Inflammatory macrophage treated with lipopolysaccharide for 1 hour (primary cell): Measurements from ENCODE around the gene CDKN3.
"Not testable (repeated sequence)": the region's sequence is repeated elsewhere in the genome, so short reads cannot be mapped to it uniquely, and the experiment has no call there.

Source experiments
- DNase-seq, 2 donors: peaks; one replicate each; pipeline ENCODE4 v3.0.0-alpha.2; 2020 to 2022

Gene CDKN3

DNA sequence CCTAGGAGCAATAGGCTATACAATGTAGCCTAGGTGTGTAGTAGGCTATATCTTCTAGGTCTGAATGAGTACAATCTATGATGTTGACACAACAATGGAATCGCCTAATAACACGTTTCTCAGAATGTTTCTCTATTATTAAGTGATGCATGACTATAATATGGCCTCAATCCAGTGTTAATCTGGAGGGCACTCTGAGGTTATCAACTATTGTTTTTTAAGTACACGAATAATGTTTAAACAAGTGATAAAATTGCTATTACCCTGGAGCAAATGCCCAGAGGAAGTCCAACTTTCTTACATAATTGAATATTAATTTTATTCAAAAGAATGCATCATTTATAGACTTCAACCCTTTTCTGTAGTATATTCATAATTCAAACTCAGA, 60.8 kb downstream of the CDKN3 start:
- no peak for DNase-seq

DNA sequence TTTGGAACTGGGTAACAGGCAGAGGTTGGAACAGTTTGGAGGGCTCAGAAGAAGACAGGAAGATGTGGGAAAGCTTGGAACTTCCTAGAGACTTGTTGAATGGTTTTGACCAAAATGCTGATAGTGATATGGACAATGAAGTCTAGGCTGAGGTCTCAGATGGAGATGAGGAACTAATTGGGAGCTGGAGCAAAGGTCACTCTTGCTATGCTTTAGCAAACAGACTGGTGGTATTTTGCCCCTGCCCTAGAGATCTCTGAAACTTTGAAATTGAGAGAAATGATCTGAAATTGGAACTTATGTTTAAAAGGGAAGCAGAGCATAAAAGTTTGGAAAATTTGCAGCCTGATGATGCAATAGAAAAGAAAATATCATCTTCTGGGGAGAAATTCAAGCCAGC, 61.7 kb downstream of the CDKN3 start:
- not testable (repeated sequence) for DNase-seq

DNA sequence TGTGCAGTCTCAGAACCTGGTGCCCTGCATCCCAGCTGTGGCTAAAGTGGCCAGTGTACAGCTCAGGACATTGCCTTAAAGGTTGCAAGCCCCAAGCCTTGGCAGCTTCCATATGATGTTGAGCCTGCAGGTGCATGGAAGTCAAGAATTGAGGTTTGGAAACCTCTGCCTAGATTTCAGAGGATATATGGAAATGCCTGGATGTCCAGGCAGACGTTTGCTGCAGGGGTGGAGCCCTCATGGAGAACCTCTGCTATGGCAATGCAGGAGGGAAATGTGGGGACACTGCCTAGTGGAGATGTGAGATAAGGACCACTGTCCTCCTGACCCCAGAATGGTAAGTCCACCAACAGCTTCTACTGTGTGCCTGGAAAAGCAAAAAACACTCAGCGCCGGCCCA, 62.3 kb downstream of the CDKN3 start:
- DNase-seq, result no peak

DNA sequence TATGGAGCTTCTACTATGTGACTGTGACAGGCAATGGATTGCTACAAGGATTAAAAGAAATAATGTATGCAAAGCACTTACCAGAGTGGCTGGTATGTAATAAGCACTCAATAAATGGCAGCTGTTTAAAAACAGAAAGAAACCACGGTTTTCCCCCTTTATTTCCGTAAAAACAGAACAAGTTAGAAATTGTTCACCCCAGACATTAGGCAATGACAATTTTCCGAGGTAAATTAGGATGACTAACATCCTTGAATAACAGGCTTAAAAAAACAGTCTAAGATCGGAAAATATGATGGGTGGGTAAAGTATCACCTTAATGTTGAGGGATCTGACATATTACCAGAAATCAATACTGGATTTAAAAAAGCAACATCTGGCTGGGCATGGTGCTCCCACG, 65.2 kb downstream of the CDKN3 start:
- DNase-seq, result peak; percentile 40 to 44

DNA sequence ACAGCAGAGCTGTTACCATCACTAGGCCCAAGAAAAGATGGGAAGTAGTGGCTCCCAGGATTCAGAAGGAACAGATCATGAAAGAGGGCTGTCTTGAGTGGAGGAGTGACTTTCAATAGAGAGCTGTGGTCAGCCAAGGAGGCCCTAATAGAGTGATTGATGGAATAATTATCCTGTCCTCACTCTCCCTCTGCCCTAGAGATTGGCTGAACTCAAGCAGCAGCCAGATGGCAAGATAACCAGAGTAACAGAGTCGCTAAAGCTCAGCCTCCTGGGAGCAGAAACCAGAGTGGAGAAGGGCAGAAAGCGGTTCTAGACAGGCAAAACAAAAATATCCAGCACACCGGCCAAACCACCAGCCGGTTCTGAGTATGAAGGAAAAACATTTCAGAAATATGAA, 68.8 kb downstream of the CDKN3 start:
- no peak for DNase-seq

DNA sequence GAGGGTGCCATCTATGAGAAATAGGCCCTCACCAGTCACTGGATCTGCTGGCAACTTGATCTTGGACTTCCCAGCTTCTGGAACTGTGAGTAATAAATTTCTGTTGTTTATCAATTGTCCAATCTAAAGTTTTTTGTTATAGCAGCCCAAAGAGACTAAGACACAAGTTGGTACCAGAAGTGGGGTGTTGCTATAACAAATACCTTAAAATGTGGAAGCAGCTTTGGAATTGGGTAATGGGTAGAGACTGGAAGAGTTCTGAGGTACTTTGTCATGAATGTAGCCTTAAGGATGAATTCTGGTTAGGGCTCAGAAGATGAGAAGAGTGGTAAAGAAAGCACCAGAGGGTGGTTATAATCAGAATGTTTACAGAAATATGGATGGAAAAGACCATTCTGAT, 70.5 kb downstream of the CDKN3 start:
- DNase-seq, result no peak
